ENCODE data around the gene P2RY6. TPM values are rescaled to one million over a fixed set of nuclear protein-coding genes. Genes with fewer than 3 reads are reported as not detected.
A peak's percentile ranks its signal among the peaks of the same experiment; 100 is the strongest.

P2RY6 gene
- total RNA-seq, 2 donors from 2014 or later, result not detected

DNA sequence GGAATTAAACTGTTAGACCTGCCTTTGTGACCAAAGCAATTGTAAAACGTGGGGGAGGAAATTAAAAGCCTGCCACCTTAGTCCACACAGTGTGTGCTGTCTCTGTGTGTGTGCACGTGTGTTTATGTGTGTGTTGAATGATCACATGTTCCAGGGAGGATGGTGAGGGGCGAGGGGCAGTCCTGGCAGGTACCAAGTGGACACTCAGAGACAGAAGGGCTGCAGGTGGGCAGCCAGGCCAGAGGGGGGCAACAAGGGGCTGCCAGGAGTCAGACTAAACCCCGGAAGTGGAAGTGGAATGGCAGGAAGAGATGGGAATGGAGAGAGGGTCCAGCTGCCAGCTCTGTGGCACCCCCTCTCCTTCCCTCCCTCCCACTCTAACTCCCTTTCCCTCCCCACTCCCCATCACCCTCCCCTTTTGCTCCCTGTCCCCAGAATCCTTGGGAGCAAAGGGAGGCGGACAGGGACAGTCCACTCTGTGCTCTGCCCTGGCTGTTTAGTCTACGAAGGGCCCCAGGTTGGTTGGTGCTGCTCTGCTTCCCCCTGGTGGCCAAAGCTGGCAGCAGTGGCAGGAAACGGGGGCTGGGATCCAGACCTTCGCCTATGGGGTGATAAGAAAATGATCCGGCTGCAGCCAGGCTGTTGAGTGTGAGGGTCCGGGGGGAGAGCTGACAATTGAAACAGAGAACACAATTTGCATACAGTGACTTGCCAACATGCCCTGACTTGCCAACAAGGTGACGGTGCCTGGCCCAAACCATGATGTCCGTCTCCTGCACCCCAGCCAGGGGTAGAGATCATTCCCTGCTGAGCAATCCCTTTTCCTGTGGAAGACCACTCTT lies 29.7 kb upstream of the P2RY6 start:
- H3K36me3 Mint-ChIP-seq (ENCODE audit: insufficient read depth in 2 of 2), result no peaks in the 10 kb centered on the region
- no peaks in the 10 kb centered on the region for H3K9me3 Mint-ChIP-seq
- DNase-seq (peak; percentile 77 to 85), ATAC-seq (replicated peaks in 1 of 2) (peak; percentile 87 to 89)
- H3K27ac Mint-ChIP-seq, result no peak overlapping the region
- H3K27me3 Mint-ChIP-seq (ENCODE audit: low read depth), result no peaks in the 10 kb centered on the region
- peak overlapping the region; percentile 23 to 54 for H3K4me3 Mint-ChIP-seq
- H3K4me1 Mint-ChIP-seq (ENCODE audit: low read depth), result no peaks in the 10 kb centered on the region

DNA sequence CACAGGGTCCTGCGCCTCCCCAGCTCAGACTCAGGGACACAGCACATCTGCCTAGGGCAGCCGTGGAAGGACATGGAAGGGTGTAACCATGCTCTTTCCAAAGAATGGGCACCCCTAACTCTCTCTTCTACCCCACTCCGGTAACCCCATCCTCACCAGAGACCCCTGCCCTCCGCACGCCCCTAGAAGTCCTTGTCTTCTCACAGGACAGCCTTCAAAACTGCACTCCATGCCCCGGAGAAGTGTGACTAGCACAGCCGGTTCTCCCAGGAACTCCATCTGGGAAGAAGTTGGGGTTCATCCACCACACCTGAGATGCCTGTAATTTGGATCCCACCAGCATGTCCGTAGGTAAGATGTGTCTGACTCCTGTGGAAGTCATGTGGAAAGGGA lies 29.0 kb upstream of the P2RY6 start:
- Mint-ChIP-seq H3K27ac (no peak overlapping the region), H3K36me3 (ENCODE audit: insufficient read depth in 2 of 2) (no peaks in the 10 kb centered on the region), H3K9me3 (no peaks in the 10 kb centered on the region), H3K4me3 (no peak overlapping the region), H3K4me1 (ENCODE audit: low read depth) (no peaks in the 10 kb centered on the region), H3K27me3 (ENCODE audit: low read depth) (no peaks in the 10 kb centered on the region)
- DNase-seq, result no peak
- ATAC-seq (replicated peaks in 1 of 2), result no peak

DNA sequence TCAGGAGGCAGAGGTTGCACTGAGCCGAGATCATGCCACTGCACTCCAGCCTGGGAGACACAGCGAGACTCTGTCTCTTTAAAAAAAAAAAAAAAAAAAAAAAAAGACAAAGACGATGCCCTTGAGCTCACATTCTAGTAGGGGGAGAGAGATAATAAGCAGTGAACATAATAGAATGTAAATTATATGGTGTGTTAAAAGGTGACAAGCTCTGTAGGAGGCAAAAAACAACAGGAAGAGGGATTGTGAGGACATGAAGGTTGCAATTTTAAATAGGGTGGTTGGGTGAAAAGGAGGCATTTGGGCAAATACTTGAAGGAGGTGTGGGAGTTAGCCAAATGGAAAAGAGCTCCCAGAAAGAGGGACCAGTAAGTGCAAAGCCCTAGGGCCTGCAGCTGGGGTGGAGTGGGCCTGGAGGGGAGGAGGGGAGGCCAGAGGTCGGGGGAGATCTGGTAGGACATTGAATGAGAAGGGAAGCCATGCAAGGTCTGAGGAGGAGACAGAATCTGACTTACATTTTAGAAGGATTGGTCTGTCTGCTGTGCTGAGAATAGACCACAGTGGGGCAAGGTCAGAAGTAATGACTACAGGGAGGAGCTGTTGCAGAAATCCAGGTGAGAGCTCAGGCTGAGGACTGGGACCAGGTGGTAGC lies 27.4 kb upstream of the P2RY6 start:
- Mint-ChIP-seq H3K27ac (no peak overlapping the region), H3K9me3 (no peaks in the 10 kb centered on the region), H3K4me1 (ENCODE audit: low read depth) (peaks cover 4% of the 10 kb centered on the region), H3K36me3 (ENCODE audit: insufficient read depth in 2 of 2) (no peaks in the 10 kb centered on the region), H3K27me3 (ENCODE audit: low read depth) (no peaks in the 10 kb centered on the region), H3K4me3 (no peak overlapping the region)
- ATAC-seq (replicated peaks in 1 of 2) (no peak), DNase-seq (no peak)

DNA sequence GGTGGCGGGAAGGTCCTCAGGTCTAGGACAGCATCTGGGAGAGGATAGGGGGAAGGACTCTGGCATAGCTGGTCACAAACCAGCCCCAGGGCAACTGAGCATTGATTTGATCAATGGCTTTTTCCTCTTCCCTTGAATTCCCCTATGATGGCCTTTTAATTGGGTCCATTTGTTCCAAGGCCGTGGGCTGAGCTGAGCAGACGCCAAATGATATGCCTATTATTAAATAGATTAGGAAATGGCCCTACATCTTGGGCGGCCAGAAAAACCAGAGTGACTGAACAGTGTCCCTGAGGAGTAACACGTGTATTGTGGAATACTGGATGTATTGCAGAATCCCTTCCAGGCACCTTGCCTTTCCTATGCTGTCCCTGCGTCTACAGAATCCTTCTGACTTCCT lies 26.7 kb upstream of the P2RY6 start:
- Mint-ChIP-seq H3K9me3 (no peaks in the 10 kb centered on the region), H3K4me1 (ENCODE audit: low read depth) (peaks cover 4% of the 10 kb centered on the region), H3K27ac (no peak overlapping the region), H3K27me3 (ENCODE audit: low read depth) (no peaks in the 10 kb centered on the region), H3K4me3 (no peak overlapping the region), H3K36me3 (ENCODE audit: insufficient read depth in 2 of 2) (no peaks in the 10 kb centered on the region)
- ATAC-seq (replicated peaks in 1 of 2), result no peak
- no peak for DNase-seq

DNA sequence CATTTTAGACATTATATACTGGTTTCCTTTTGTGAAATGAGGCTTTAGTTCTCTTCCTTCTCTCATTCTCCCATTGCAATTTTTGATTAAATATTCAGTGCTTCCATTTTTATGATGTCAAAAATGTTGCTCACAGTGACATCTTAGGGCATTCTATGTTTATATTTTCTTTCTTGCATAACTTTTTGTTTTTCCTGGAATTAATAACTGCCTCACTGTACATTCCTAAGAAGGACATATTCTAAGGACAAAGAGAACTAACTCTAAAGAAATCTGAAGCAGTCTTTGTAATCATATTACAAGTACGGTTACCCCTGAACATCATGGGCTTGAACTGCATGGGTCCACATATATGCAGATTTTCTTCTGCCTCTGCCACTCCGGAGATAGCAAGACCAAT lies 25.8 kb upstream of the P2RY6 start:
- H3K27ac Mint-ChIP-seq, result no peak overlapping the region
- no peak for ATAC-seq (replicated peaks in 1 of 2)
- H3K4me3 Mint-ChIP-seq, result no peak overlapping the region
- DNase-seq, result no peak
- H3K9me3 Mint-ChIP-seq, result no peaks in the 10 kb centered on the region
- H3K4me1 Mint-ChIP-seq (ENCODE audit: low read depth), result peaks cover 4% of the 10 kb centered on the region
- no peaks in the 10 kb centered on the region for H3K27me3 Mint-ChIP-seq (ENCODE audit: low read depth)
- H3K36me3 Mint-ChIP-seq (ENCODE audit: insufficient read depth in 2 of 2), result no peaks in the 10 kb centered on the region

DNA sequence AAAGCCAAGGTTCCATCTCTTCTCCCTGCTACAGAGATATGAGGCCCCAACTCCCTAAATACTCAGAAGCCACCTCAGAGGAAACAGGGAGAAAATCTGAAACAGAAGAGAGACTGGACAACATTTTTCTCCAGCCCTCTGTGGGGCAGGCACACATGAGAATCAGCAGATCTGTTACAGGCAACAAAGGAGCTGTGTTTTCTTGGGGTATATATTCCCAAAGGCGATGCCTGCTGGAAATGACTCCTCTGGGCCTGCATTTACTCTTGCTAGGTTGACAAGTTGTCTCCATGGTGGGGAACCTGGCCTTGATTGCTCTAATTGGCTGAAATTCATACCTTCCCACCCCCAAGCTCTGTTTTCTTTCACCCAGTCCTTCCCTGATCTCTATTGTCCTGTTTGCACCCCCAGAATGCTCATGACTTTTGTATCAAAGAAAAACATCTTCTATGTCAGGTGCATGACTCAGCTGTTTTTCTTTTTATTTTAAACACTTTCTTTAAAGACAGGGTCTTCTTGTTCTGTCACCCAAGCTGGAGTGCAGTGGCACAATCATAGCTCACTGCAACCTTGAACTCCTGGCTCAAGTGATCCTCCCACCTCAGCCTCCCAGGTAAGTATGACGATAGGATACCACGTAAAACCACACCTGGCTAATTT lies 23.5 kb upstream of the P2RY6 start:
- Mint-ChIP-seq H3K27ac (no peak overlapping the region), H3K4me1 (ENCODE audit: low read depth) (peaks cover 4% of the 10 kb centered on the region), H3K36me3 (ENCODE audit: insufficient read depth in 2 of 2) (no peaks in the 10 kb centered on the region), H3K9me3 (no peaks in the 10 kb centered on the region), H3K4me3 (no peak overlapping the region), H3K27me3 (ENCODE audit: low read depth) (no peaks in the 10 kb centered on the region)
- ATAC-seq (replicated peaks in 1 of 2) (no peak), DNase-seq (no peak)

DNA sequence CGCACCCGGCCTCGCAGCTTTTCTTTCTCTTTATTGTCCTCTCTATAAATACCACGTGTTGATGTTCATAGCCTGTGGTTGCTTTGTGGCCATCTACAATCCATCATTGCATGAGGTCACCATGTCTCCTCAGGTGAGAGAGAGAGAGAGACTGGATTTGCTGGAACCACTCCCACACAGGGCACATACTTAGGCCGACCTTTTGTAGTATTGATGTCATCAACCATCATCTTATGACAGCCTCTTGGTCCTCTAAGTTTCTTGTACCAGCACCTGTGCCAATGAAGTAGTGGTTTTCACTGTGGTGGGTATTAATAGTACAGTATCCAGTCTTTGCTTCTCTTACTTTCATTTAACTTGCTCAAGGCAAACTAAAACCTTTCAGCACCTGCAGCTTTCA lies 22.8 kb upstream of the P2RY6 start:
- Mint-ChIP-seq H3K27me3 (ENCODE audit: low read depth) (no peaks in the 10 kb centered on the region), H3K27ac (no peak overlapping the region), H3K36me3 (ENCODE audit: insufficient read depth in 2 of 2) (no peaks in the 10 kb centered on the region), H3K9me3 (no peaks in the 10 kb centered on the region), H3K4me3 (no peak overlapping the region), H3K4me1 (ENCODE audit: low read depth) (peaks cover 4% of the 10 kb centered on the region)
- ATAC-seq (replicated peaks in 1 of 2) (peak; percentile 24 to 63), DNase-seq (peak in 1 of 2 donors; percentile 8)

DNA sequence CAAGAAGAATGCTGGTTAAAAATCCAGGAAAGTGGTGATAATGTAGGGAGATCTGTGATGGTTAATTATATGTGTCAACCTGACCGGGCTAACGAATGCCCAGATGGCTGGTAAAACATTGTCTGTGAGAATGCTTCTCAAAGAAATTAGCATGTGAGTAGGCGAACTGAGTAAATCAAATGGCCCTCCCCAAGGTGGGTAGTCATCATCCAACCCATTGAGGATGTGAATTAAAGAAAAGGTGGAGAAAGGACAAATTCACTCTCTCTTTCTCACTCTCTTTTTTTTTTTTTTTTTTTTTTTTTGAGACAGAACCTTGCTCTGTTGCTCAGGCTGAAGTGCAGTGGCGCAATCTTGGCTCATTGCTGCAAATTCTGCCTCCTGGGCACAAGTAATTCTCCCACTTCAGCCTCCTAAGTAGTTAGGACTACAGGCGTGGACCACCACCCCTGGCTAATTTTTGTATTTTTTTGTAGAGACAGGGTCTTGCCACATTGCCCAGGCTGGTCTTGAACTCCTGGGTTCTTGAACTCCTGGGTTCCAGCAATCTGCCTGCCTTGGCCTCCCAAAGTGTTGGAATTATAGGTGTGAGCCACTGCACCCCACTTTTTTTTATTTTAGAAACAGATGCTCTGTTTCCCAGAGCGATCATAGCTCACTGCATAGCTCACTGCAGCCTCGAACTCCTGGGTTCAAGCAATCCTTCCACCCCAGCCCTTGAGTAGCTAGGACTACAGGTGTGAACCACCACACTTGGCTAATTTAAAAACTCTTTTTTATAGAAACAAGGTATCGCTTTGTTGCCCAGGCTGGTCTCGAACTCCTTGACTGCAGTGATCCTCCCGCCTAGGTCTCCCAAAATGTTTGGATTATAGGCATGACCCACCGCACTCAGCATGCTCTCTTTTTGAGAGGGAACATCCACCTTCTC lies 22.0 kb upstream of the P2RY6 start:
- no peaks in the 10 kb centered on the region for H3K36me3 Mint-ChIP-seq (ENCODE audit: insufficient read depth in 2 of 2)
- DNase-seq (no peak), ATAC-seq (replicated peaks in 1 of 2) (peak; percentile 37 to 71)
- no peak overlapping the region for H3K27ac Mint-ChIP-seq
- H3K4me1 Mint-ChIP-seq (ENCODE audit: low read depth), result peaks cover 4% of the 10 kb centered on the region
- H3K27me3 Mint-ChIP-seq (ENCODE audit: low read depth), result no peaks in the 10 kb centered on the region
- no peaks in the 10 kb centered on the region for H3K9me3 Mint-ChIP-seq
- no peak overlapping the region for H3K4me3 Mint-ChIP-seq

DNA sequence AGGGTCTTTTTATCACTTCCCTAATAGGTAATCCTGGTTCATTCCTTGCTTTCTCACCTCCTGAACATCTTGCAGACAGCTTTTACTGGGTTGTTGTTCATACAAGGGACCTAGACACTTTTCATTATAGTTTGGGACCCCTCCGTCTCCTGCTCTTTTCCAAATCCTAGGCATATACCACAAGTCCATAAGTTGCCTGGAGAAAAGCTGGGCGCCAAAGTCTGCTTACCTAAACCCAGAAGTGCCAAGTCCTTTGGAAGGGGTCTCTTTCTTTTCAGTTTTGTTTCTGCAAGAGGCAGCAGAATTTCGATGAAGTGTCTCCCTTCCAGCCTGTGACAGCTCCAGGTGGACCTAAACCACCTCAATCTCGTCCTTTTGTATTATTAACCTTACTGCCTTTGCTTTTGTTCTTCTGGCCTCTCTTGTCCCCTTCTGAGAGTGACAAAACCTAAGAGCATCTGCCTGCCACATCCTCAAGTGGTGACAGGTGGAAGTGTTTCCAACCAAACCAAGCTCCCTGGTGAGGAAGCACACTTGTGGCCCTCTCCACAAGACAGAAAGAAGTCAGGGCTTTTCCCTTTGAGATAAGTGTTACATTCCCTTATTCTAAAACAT lies 19.5 kb upstream of the P2RY6 start:
- no peak overlapping the region for H3K27ac Mint-ChIP-seq
- no peak overlapping the region for H3K4me3 Mint-ChIP-seq
- H3K4me1 Mint-ChIP-seq (ENCODE audit: low read depth), result peaks cover 4% of the 10 kb centered on the region
- H3K27me3 Mint-ChIP-seq (ENCODE audit: low read depth), result no peaks in the 10 kb centered on the region
- ATAC-seq (replicated peaks in 1 of 2) (peak; percentile 42 to 60), DNase-seq (no peak)
- H3K9me3 Mint-ChIP-seq, result no peaks in the 10 kb centered on the region
- H3K36me3 Mint-ChIP-seq (ENCODE audit: insufficient read depth in 2 of 2), result no peaks in the 10 kb centered on the region

DNA sequence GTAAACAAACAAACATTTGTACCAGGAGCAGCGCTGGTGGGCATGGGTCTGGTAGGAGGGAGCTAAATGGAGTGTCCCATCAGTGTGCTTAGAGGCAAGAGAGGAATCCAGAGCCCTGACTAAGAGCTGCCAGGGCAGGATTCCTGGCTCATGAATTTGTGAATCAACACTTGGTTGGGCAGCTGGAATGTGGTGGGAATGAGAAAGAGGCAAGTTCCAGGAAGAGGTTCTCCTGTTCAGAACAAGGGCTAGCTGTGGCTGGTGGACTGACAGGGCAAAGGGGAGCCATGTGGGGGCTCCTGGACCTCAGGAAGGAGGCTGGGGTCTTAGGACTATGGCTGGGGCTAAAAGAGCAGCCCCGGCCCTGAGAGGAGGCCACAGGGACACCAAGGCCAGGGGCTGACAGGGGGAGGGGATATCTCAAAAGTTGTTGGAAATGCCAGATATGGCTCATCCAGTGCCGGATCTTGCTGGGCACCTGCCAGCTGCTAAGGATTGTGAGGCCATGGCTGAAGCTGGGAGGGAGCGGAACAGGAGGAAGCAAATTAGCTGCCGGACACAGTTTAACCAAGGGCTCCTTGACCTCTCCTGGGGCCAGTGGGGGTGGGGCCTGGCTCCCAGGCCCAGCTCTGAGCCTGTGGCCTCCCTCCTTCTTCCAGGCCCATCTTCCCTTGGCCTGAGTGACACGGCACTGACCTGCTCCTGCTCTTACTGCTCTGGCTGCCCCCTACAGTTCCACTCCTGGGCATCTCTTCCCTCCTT lies 14.6 kb upstream of the P2RY6 start:
- H3K27ac Mint-ChIP-seq, result no peak overlapping the region
- no peak for ATAC-seq (replicated peaks in 1 of 2)
- H3K4me3 Mint-ChIP-seq, result no peak overlapping the region
- H3K9me3 Mint-ChIP-seq, result no peaks in the 10 kb centered on the region
- H3K36me3 Mint-ChIP-seq (ENCODE audit: insufficient read depth in 2 of 2), result no peaks in the 10 kb centered on the region
- no peak for DNase-seq
- H3K27me3 Mint-ChIP-seq (ENCODE audit: low read depth), result peaks cover 15% of the 10 kb centered on the region
- no peaks in the 10 kb centered on the region for H3K4me1 Mint-ChIP-seq (ENCODE audit: low read depth)

DNA sequence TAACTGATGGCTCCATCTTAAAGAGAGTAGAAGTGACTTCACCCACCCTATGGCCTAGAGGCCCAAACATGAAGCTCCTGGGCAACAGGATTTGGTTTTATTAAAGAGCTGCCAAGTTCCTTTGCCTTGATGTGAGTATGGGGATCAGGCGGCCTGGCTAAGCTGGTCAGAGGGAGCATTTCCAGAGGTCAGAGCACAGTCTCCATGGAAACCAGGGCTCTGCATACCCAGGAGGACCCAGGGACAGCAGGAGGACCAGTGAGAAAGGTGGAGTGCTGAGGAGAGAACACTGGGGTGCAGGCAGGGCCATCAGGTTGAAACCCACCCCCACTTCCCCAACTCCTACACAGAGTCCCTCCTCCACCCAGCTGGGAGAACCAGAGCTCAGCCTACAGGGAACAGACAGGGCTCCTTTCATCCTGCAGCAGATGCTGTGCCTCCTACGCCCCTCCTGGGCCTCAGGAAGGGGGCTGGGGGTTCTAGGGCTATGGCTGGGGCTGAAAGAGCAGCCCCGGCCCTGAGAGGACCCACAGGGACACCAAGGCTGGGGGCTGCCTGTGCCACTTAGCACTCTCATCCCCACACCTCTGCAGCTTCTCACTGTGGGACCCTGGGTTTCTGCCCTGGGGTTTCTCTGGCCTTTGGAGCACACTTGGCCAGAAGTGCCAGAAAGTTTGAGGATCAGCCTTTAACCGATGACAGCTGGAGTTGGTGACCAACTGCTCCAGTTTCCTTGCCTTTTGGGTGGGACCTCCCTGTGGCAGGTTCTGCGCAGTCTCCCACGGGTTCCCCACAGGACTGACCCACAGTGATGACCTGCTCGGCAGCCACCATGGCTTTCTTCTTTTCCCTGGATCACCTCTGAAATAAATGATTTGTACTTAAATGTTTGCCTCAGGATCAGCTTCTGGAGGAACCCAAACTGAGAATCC lies 13.8 kb upstream of the P2RY6 start:
- Mint-ChIP-seq H3K4me3 (no peak overlapping the region), H3K27ac (no peak overlapping the region), H3K4me1 (ENCODE audit: low read depth) (no peaks in the 10 kb centered on the region), H3K9me3 (no peaks in the 10 kb centered on the region), H3K27me3 (ENCODE audit: low read depth) (peaks cover 23% of the 10 kb centered on the region), H3K36me3 (ENCODE audit: insufficient read depth in 2 of 2) (no peaks in the 10 kb centered on the region)
- ATAC-seq (replicated peaks in 1 of 2) (no peak), DNase-seq (no peak)
